Fibroblast of upper back skin (primary cell): Measurements from ENCODE around the gene CMTM6.
"Not testable (repeated sequence)": the region's sequence is repeated elsewhere in the genome, so short reads cannot be mapped to it uniquely, and the experiment has no call there.

ENCODE experiments used
- DNase-seq: peaks from one replicate; pipeline ENCODE4 v3.0.0-alpha.2; 2013

Gene CMTM6

GRCh38 chr3:32498992-32499391 lies 3.7 kb downstream of the CMTM6 start:
- no peak for DNase-seq

GRCh38 chr3:32498252-32498651 lies 4.4 kb downstream of the CMTM6 start:
- DNase-seq: no peak

- DNase-seq: no peak
These were observed 7.0 kb downstream of the CMTM6 start for GRCh38 chr3:32495609-32496008.

- DNase-seq: no peak
These were observed 7.6 kb downstream of the CMTM6 start for GRCh38 chr3:32495085-32495484.

- no peak for DNase-seq
These were observed 8.9 kb downstream of the CMTM6 start for GRCh38 chr3:32493437-32494414.

- peak; percentile 44 for DNase-seq
These were observed 9.8 kb downstream of the CMTM6 start for GRCh38 chr3:32492684-32493436.

GRCh38 chr3:32488474-32489008 lies 14.1 kb downstream of the CMTM6 start:
- DNase-seq: no peak

GRCh38 chr3:32487781-32488473 lies 14.7 kb downstream of the CMTM6 start:
- DNase-seq: no peak

- DNase-seq: no peak
These were observed 18.2 kb downstream of the CMTM6 start for GRCh38 chr3:32484436-32484835.

GRCh38 chr3:32483772-32484171 lies 18.9 kb downstream of the CMTM6 start:
- no peak for DNase-seq

- DNase-seq: no peak
These were observed 20.0 kb downstream of the CMTM6 start for GRCh38 chr3:32482693-32483092.

GRCh38 chr3:32481791-32482631 lies 20.6 kb downstream of the CMTM6 start:
- no peak for DNase-seq

- no peak for DNase-seq
These were observed 22.0 kb downstream of the CMTM6 start for GRCh38 chr3:32480604-32481003.

GRCh38 chr3:32474201-32474600 lies 28.5 kb downstream of the CMTM6 start:
- no peak for DNase-seq

- DNase-seq: not testable (repeated sequence)
These were observed 30.5 kb downstream of the CMTM6 start for GRCh38 chr3:32472151-32472550.

- no peak for DNase-seq
These were observed 31.4 kb downstream of the CMTM6 start for GRCh38 chr3:32471246-32471645.

- no peak for DNase-seq
These were observed 32.3 kb downstream of the CMTM6 start for GRCh38 chr3:32470362-32470761.

GRCh38 chr3:32469151-32469874 lies 33.3 kb downstream of the CMTM6 start:
- peak; percentile 24 for DNase-seq

- peak; percentile 39 for DNase-seq
These were observed 35.1 kb downstream of the CMTM6 start for GRCh38 chr3:32467333-32468070.

- DNase-seq: not testable (repeated sequence)
These were observed 35.8 kb downstream of the CMTM6 start for GRCh38 chr3:32466808-32467207.

- not testable (repeated sequence) for DNase-seq
These were observed 37.9 kb downstream of the CMTM6 start for GRCh38 chr3:32464726-32465125.
